ENCODE data around the gene GPR119.

Gene GPR119

DNA sequence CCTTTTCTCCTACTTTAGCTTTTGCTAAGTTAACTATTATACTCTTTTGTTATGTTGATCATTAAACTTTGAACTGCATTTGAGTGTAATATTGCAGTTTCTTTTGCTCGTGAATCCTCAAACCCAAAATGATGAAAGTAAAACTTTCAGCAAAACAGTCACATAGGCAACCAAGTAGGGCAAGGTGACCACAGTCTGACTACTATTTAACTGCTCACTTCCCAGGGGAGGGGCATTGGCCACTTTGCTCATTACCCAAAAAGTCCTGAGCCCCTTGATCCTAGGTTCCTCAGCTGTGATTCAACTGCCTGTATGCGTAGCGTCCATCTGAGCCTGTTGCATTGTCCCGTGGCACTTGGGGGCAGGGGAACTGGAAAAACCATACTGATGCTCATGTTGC, 33.3 kb upstream of the GPR119 start:
- no peaks in the 10 kb centered on the region for H3K9me2 ChIP-seq (replicated peaks; ENCODE audit: low read depth, low read length)
- no peaks in the 10 kb centered on the region for H3F3A ChIP-seq (ENCODE audit: low read depth)
- H3K27me3 ChIP-seq (ENCODE audit: insufficient read depth, low read length, poor library complexity, severe bottlenecking), result no peaks in the 10 kb centered on the region
- H3K79me2 ChIP-seq (ENCODE audit: insufficient read depth, low read length), result no peaks in the 10 kb centered on the region
- H3K9ac ChIP-seq (ENCODE audit: low read depth, low read length, poor library complexity, severe bottlenecking), result no peak overlapping the region
- H3K9me3 ChIP-seq (ENCODE audit: insufficient read depth, low read depth, low read length), result no peaks in the 10 kb centered on the region
- H3K4me1 ChIP-seq (ENCODE audit: insufficient read depth, low read length, poor library complexity, severe bottlenecking), result no peaks in the 10 kb centered on the region
- H3K4me2 ChIP-seq (ENCODE audit: low read depth, low read length, poor library complexity, severe bottlenecking), result no peak overlapping the region
- H4K20me1 ChIP-seq (ENCODE audit: insufficient read depth, low read length, poor library complexity, severe bottlenecking), result no peaks in the 10 kb centered on the region
- TF ChIP-seq, protein P1, sequence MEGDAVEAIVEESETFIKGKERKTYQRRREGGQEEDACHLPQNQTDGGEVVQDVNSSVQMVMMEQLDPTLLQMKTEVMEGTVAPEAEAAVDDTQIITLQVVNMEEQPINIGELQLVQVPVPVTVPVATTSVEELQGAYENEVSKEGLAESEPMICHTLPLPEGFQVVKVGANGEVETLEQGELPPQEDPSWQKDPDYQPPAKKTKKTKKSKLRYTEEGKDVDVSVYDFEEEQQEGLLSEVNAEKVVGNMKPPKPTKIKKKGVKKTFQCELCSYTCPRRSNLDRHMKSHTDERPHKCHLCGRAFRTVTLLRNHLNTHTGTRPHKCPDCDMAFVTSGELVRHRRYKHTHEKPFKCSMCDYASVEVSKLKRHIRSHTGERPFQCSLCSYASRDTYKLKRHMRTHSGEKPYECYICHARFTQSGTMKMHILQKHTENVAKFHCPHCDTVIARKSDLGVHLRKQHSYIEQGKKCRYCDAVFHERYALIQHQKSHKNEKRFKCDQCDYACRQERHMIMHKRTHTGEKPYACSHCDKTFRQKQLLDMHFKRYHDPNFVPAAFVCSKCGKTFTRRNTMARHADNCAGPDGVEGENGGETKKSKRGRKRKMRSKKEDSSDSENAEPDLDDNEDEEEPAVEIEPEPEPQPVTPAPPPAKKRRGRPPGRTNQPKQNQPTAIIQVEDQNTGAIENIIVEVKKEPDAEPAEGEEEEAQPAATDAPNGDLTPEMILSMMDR (conservative IDR thresholded peaks at IDR 0.05; ENCODE audit: low read length), result no peak
- no peak for TF ChIP-seq EZH2phosphoT487 (IDR thresholded peaks at IDR 0.05; ENCODE audit: borderline replicate concordance)
- no peaks in the 10 kb centered on the region; the same call in 1 of the 2 replicates for H3K36me3 ChIP-seq (ENCODE audit: insufficient read depth, low read length)
- H3K4me3 ChIP-seq (ENCODE audit: low read length, poor library complexity, severe bottlenecking), result no peak overlapping the region
- no peak overlapping the region for H2AFZ ChIP-seq (ENCODE audit: low read length)

DNA sequence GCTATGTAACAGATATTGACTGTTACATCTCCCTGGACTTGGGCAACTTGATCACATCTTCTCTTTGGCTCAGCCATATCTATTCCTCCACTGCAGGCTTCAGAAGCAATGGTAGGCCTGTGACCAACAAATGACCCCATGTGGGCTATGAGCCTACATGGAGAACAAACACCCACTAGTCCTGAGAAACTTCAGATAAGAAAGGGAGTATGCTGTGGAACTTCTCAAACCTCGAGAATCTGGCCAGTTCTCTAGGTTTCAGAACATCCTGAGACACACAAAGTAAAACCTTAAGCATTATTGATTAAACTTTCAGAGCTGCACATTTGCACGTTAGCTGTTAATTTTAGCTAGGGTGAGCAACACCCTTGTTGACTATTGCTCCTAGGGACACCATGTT, 32.6 kb upstream of the GPR119 start:
- Histone ChIP-seq H4K20me1 (ENCODE audit: insufficient read depth, low read length, poor library complexity, severe bottlenecking) (no peaks in the 10 kb centered on the region), H3K79me2 (ENCODE audit: insufficient read depth, low read length) (no peaks in the 10 kb centered on the region), H3K4me1 (ENCODE audit: insufficient read depth, low read length, poor library complexity, severe bottlenecking) (no peaks in the 10 kb centered on the region), H3K4me2 (ENCODE audit: low read depth, low read length, poor library complexity, severe bottlenecking) (no peak overlapping the region), H3K36me3 (ENCODE audit: insufficient read depth, low read length) (no peaks in the 10 kb centered on the region; the same call in 1 of the 2 replicates), H2AFZ (ENCODE audit: low read length) (no peak overlapping the region), H3F3A (ENCODE audit: low read depth) (no peaks in the 10 kb centered on the region), H3K9me2 (replicated peaks; ENCODE audit: low read depth, low read length) (no peaks in the 10 kb centered on the region), H3K9ac (ENCODE audit: low read depth, low read length, poor library complexity, severe bottlenecking) (no peak overlapping the region), H3K27me3 (ENCODE audit: insufficient read depth, low read length, poor library complexity, severe bottlenecking) (no peaks in the 10 kb centered on the region), H3K9me3 (ENCODE audit: insufficient read depth, low read depth, low read length) (no peaks in the 10 kb centered on the region), H3K4me3 (ENCODE audit: low read length, poor library complexity, severe bottlenecking) (no peak overlapping the region)
- TF ChIP-seq EZH2phosphoT487 (IDR thresholded peaks at IDR 0.05; ENCODE audit: borderline replicate concordance), result no peak
- TF ChIP-seq, protein P1 (conservative IDR thresholded peaks at IDR 0.05; ENCODE audit: low read length), result no peak

DNA sequence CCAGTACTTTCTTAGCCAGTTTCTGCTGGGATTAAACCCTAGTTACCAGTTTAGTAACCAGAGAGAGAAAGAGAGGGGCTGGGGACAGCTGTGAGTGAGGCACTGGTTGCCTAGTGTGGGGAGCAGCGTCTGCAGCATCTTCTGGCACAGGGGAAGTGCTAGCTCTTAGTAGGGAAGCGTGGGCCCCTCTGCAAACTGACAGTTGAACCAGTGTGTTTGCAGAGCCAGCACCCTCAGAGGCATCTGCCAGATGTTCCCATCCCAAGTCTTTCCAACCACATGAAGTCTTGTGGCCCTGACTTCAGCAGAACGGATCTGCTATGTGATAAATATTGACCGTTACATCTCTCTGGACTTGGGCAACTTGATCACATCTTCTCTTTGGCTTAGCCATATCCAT, 31.3 kb upstream of the GPR119 start:
- Histone ChIP-seq H3K4me1 (ENCODE audit: insufficient read depth, low read length, poor library complexity, severe bottlenecking) (no peaks in the 10 kb centered on the region), H3K4me3 (ENCODE audit: low read length, poor library complexity, severe bottlenecking) (no peak overlapping the region), H3K36me3 (ENCODE audit: insufficient read depth, low read length) (peaks cover 8% of the 10 kb centered on the region; the same call in 1 of the 2 replicates), H3F3A (ENCODE audit: low read depth) (no peaks in the 10 kb centered on the region), H2AFZ (ENCODE audit: low read length) (no peak overlapping the region), H3K9me3 (ENCODE audit: insufficient read depth, low read depth, low read length) (no peaks in the 10 kb centered on the region), H3K9ac (ENCODE audit: low read depth, low read length, poor library complexity, severe bottlenecking) (no peak overlapping the region), H3K4me2 (ENCODE audit: low read depth, low read length, poor library complexity, severe bottlenecking) (no peak overlapping the region), H3K27me3 (ENCODE audit: insufficient read depth, low read length, poor library complexity, severe bottlenecking) (no peaks in the 10 kb centered on the region), H3K9me2 (replicated peaks; ENCODE audit: low read depth, low read length) (no peaks in the 10 kb centered on the region), H4K20me1 (ENCODE audit: insufficient read depth, low read length, poor library complexity, severe bottlenecking) (no peaks in the 10 kb centered on the region), H3K79me2 (ENCODE audit: insufficient read depth, low read length) (no peaks in the 10 kb centered on the region)
- TF ChIP-seq EZH2phosphoT487 (IDR thresholded peaks at IDR 0.05; ENCODE audit: borderline replicate concordance), result no peak
- TF ChIP-seq, protein P1 (conservative IDR thresholded peaks at IDR 0.05; ENCODE audit: low read length), result no peak

All from Loucy (cell line).